GM15510 (cell line): ENCODE measurements around the gene ARHGAP6.

Source experiments
- POLR2A ChIP-seq: IDR thresholded peaks from 3 replicates; pipeline ENCODE4 v1.6.1; 2011; ENCODE audit warnings: borderline replicate concordance; ENCODE audit not compliant: insufficient read length; ENCODE audit errors: extremely low read depth

Gene ARHGAP6

GRCh38 chrX:11449613-11450012 lies 216.1 kb downstream of the ARHGAP6 start:
- no peak for TF ChIP-seq POLR2A

DNA sequence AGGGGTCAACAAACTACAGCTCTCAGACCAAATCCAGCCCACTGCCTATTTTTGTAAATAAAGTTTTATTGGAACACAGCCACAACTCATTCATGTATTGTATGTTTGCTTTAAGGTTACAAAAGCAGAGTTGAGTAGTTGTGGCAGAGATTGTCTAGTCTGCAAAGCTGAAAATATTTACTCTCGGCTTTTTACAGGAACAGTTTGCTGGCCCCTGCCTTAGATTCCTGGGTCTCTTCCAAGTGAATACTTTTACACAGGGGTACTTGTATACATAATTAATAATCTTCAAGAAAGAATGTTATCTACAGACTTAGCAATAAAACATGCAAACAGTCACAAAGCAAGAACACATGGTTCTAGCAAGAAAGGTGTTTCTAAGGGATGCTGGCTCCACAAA lies 218.3 kb downstream of the ARHGAP6 start:
- TF ChIP-seq POLR2A: no peak

DNA sequence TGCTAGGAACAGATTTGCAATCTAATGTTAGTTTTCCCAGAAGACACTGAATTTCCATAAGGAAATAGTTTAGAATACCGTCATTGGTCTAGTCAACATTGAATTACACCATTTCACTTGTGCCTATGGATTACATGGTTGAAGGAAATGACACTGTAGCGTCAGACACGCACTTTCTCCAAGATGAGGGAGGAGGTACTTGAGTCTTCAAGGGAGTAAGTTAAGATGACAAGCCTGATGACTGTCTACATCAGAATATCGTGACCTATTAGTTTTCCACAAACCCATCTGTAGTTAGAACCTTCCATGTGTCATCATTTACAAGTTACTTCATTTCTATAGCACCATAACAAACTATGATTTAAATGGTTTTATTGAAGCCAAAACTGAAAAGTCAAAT lies 218.8 kb downstream of the ARHGAP6 start:
- TF ChIP-seq POLR2A: no peak

DNA sequence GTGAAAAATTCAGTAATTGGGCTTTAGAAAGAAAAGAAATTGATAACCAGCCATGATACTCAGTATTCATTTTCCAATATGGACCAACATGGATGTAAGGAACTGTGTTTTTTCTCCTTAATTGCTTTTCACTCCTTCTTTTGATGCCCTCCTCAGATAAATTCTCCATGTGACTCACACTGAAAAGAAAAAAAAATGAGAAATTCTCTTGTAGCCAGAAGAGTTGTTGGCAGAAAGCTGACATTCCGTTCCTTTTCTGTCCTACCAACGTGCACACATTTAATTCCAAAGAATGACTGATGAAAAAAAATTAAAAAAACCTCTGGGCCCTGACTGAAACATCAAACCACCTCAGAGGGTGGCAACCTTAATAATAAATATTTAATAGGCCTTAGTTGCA lies 219.4 kb downstream of the ARHGAP6 start:
- TF ChIP-seq POLR2A: no peak

GRCh38 chrX:11445540-11445939 lies 220.2 kb downstream of the ARHGAP6 start:
- no peak for TF ChIP-seq POLR2A

GRCh38 chrX:11444052-11444451 lies 221.7 kb downstream of the ARHGAP6 start:
- no peak for TF ChIP-seq POLR2A

GRCh38 chrX:11439846-11440245 lies 225.9 kb downstream of the ARHGAP6 start:
- no peak for TF ChIP-seq POLR2A

DNA sequence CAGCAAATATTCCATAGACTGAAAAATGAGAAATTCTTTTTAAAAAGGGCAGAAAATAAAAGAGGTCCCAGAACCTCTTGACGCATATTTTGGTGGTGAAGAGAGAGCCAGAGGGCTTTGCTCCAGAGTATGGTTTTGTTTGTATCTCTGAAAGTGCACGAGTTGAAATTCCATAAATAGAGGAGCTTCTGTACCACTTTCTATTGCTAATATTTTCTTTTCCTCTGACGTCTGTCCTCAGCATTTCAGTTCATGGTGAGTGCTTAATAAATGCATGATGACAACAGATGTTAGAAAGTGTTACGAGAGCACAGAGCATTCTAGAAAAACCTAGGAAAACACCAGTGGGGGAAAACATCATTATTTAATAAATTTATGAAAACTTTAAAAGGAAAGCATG lies 227.0 kb downstream of the ARHGAP6 start:
- no peak for TF ChIP-seq POLR2A

GRCh38 chrX:11438380-11438723 lies 227.4 kb downstream of the ARHGAP6 start:
- TF ChIP-seq POLR2A: no peak

DNA sequence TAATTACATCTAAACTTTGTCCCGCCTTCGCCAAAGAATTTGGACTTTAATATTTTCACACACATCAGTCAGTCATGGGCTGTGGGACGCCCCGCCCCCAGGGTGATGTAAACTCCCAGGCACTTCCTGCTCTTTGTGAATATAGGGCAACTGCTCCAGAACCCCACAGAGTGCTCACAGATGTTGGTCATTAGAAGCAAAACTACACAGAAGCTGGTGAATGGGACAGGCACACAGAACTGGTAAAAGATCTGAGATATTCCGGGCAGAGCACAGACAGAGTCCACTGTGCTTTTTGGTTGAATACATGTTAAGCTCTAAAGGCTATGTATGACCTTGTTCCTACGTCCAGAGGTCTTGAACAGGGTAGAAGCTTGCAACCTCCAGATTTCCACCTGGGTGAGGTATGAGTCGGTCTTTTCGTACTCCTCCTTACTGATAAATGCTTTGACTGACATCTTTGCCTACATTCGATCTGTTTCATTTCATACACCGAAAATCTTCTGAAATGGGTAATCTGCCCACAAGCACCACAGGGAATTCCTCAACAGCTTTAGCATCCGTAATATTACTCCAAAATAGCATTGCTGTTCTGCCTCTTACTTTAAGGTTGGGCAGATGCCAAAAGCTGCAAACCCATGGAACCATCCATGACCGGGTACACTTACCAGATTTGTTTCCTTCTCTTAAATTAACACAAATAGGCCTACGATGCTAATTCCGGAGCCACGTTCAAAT lies 227.9 kb downstream of the ARHGAP6 start:
- TF ChIP-seq POLR2A: no peak

DNA sequence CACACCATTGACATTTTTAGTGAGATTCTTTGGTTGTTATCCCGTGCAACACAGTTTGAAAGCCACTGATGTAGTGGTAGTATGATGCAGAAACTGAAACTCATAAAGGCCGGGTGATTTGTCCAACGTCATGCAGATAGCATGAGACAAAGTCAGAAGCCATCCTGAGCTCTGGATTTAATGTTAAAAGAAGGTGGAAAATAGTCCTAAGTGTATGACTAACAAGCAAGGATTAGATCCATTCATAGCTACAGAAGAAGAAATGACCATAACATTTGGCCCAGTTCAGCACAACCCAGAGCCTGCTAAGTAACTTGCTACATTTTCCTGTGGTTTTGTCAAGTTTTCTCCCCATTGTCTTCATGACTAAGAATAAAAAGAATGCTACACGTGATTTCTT lies 230.2 kb downstream of the ARHGAP6 start:
- no peak for TF ChIP-seq POLR2A

- no peak for TF ChIP-seq POLR2A
Observed at GRCh38 chrX:11434607-11435006, 231.1 kb downstream of the ARHGAP6 start.

DNA sequence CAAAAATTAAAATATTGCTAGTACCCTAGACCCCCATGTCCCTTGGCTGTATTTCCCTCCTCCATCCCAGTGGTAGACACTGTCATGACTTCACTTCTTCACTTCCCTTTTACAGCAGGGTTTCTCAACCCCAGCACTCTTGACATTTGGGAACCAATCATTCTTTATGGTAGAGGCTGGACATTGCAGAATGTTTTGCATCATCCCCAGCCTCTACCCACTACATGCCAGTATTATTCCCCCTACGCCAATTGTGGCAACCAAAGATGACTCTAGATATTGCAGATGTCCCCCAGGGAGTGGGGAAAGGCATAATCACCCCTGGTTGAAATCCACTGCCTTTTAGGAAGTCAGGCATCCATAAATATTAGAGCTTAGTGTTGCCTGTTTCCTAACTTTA lies 233.9 kb downstream of the ARHGAP6 start:
- no peak for TF ChIP-seq POLR2A

DNA sequence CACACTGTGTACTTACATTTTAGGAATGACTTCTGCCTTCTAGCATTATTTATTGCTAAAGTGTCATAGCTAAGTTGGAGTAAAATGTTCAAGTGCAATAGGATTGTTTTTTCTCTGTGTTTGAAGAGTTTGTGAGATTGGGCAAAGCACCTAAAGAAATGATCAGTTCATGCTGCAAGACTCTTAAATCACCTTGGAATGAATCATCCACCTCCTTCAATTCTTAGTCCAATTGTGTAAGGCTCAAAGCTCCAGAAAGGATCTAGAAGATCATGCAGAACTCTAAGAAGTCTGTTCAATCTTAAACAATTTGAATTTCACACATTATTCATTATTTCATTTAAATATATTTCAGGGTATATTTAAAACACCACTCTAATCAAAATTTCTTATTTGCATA lies 235.4 kb downstream of the ARHGAP6 start:
- TF ChIP-seq POLR2A: no peak

GRCh38 chrX:11429538-11430085 lies 236.1 kb downstream of the ARHGAP6 start:
- no peak for TF ChIP-seq POLR2A

- TF ChIP-seq POLR2A: no peak
Observed at GRCh38 chrX:11427453-11428071, 238.2 kb downstream of the ARHGAP6 start.
